Adrenal gland (tissue), 5 donors: Measurements from ENCODE around the gene CADPS.

Source experiments
- POLR2A ChIP-seq, 2 donors: fragments of 450-650 bp; IDR thresholded peaks; one replicate each; pipeline ENCODE4 v1.6.1; 2017; ENCODE audit warnings: antibody characterized with exemption in 2 of 2, mild to moderate bottlenecking in 2 of 2, moderate library complexity in 1 of 2
- TF ChIP-seq, protein P1 (sequence below), 6 experiments: fragments of 450-650 bp in 4 of 6; fragments of 200-600 bp in 2 of 6; sonication (generic) in 1 of 6; IDR thresholded peaks; 1 replicate in 5 of 6; 2 replicates in 1 of 6; pipeline versions ENCODE4 v1.5.1 to v1.8.0; 2016 to 2021; ENCODE audit warnings: antibody characterized with exemption in 6 of 6, mild to moderate bottlenecking in 2 of 6, moderate library complexity in 1 of 6
- donor health status: DM: no; HTN: no; CAD: no.

DNA sequence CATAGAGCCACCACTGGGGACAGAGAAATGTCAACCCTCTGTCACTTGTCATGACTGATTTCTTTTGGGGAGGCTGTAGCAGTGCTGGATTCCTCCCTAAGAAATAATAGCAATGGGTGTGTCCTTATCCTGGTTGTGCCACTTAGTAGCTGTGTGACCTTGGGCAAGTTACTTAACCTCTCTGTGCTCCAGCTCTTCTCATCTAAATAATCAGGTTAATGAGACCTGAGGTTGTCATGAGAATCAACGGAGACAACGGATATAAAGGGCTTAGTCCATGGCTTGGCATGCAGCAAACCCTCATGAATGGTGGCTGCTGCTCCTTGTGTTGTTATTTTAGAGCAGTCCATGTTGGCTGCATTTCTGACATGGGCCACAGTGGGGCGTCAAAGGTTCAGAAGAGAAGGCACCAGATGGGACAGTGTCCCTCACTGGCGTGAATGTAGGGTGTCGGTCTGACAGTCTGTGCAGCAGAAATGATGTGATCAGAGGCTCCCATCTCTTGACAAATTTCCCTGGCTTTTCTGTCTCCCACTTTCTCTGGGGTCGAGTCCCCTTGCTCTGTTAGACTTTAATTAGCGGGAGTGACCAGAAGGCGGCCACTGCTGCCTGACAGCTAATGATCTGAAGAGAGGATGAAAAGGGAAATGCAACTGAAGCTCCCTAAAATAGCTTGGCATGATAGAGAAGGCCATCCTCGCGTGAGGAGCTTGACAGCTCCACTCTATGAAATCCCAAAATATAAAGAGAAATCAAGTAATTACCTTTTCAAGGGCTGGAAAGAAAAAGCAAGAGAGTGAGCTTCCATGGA is 209.4 kb downstream of the CADPS start:
- TF ChIP-seq, protein P1, sequence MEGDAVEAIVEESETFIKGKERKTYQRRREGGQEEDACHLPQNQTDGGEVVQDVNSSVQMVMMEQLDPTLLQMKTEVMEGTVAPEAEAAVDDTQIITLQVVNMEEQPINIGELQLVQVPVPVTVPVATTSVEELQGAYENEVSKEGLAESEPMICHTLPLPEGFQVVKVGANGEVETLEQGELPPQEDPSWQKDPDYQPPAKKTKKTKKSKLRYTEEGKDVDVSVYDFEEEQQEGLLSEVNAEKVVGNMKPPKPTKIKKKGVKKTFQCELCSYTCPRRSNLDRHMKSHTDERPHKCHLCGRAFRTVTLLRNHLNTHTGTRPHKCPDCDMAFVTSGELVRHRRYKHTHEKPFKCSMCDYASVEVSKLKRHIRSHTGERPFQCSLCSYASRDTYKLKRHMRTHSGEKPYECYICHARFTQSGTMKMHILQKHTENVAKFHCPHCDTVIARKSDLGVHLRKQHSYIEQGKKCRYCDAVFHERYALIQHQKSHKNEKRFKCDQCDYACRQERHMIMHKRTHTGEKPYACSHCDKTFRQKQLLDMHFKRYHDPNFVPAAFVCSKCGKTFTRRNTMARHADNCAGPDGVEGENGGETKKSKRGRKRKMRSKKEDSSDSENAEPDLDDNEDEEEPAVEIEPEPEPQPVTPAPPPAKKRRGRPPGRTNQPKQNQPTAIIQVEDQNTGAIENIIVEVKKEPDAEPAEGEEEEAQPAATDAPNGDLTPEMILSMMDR (IDR thresholded peaks at IDR 0.05): peak; percentile 40 to 75 (median 69)
- TF ChIP-seq POLR2A (IDR thresholded peaks at IDR 0.05): no peak
